BJ (cell line): Measurements from ENCODE around the gene ACLY. TPM values are rescaled to one million over a fixed set of nuclear protein-coding genes. Genes with fewer than 3 reads are reported as not detected.
A peak's percentile ranks its signal among the peaks of the same experiment; 100 is the strongest.

Experiments
- CTCF ChIA-PET: fragments of 350-600 bp; formaldehyde crosslinking; extraction: SDS; loops from one replicate; lab custom pipeline; 2021; ENCODE audit warnings: antibody characterized with exemption, inconsistent platforms; lab: Yijun Ruan, JAX
- POLR2A ChIA-PET: fragments of 300-600 bp; sonication (Branson Sonifier 250); formaldehyde crosslinking; extraction: SDS; loops from one replicate; lab custom pipeline; 2021; ENCODE audit warnings: antibody characterized with exemption; lab: Charles Lee
- DNase-seq: peaks from one replicate; pipeline ENCODE4 v3.0.0-alpha.2; 2011; ENCODE audit warnings: low read depth
- H3K27me3 ChIP-seq: 2 replicates; pipeline ENCODE4 v1.6.0; 2011; ENCODE audit warnings: low read length; ENCODE audit not compliant: control insufficient read depth, insufficient read depth
- H3K36me3 ChIP-seq: 2 replicates; pipeline ENCODE4 v1.5.1; 2011; ENCODE audit warnings: low read length; ENCODE audit not compliant: control insufficient read depth, insufficient read depth
- H3K4me3 ChIP-seq: 2 replicates; pipeline ENCODE4 v1.5.1; 2011; ENCODE audit warnings: low read depth, mild to moderate bottlenecking, control low read depth, low read length
- CTCF ChIP-seq: IDR thresholded peaks from 2 replicates; pipeline ENCODE4 v1.5.1; 2011; ENCODE audit warnings: low read depth, mild to moderate bottlenecking, control low read depth, inconsistent platforms, low read length, moderate library complexity; ENCODE audit not compliant: insufficient read depth
- polyA plus RNA-seq: library from polyadenylated mRNA; depleted of rRNA; stranded (reverse); fragments of >200 nt; gene quantifications from 2 replicates; pipeline ENCODE4 v1.2.3, GENCODE V29; 2011

Gene ACLY
- polyA plus RNA-seq, 1 experiment = 170 TPM

GRCh38 chr17:41930009-41930832 is 11.5 kb upstream of the ACLY start, which contains the start of gene ODAD4:
ODAD4 (plus strand) TSS chr17:41930617; CDS start chr17:41930724, 107 bp downstream.
- ChIA-PET POLR2A (interaction anchor here (0.6 to 1.4 kb wide), 3 partner anchors 9 to 36 kb away, joined by 3 read pairs; partner anchors contain the start of gene CNP), CTCF (interaction anchor here (0.5 to 1.7 kb wide), 9 partner anchors 9 to 541 kb away, joined by 3 to 5 read pairs (median 3); partner anchors contain the start of gene ACLY)
- DNase-seq = peak; percentile 93
- peak; percentile 49 for TF ChIP-seq CTCF
- no peaks in the 10 kb centered on the region for H3K27me3 ChIP-seq
- H3K36me3 ChIP-seq = no peaks in the 10 kb centered on the region
- H3K4me3 ChIP-seq = peak within 1 kb of the TSS; percentile 51

DNA sequence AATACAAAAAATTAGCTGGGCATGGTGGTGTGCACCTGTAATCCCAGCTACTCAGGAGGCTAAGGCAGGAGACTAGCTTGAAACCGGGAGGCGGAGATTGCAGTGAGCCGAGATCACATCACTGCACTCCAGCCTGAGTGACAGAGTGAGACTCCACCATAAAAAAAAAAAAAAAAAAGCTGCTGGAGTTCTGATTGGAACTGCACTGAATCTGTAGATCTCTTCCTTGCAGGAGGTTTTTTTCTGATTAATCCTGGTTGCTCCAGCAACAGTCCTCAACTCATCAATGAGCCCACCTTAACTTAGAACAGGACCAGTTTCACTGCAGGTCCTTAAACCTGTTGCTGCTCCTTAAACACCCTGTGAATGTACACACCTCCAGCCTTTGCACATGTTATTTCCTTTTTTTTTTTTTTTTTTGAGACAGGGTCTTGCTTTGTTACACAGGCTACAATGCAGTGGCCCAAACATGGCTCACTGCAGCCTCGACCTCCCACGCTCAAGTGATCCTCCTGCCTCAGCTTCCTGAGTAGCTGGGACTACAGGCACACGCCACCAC is 10.0 kb upstream of the ACLY start:
- ChIA-PET CTCF (interaction anchor here (1.4 to 1.7 kb wide), 2 partner anchors 10 to 36 kb away, joined by 3 to 5 read pairs; partner anchors contain the start of gene ACLY), POLR2A (no interaction called here)
- no peak for DNase-seq
- Histone ChIP-seq H3K4me3 (no peak overlapping the region), H3K27me3 (no peaks in the 10 kb centered on the region), H3K36me3 (no peaks in the 10 kb centered on the region)
- TF ChIP-seq CTCF = no peak

DNA sequence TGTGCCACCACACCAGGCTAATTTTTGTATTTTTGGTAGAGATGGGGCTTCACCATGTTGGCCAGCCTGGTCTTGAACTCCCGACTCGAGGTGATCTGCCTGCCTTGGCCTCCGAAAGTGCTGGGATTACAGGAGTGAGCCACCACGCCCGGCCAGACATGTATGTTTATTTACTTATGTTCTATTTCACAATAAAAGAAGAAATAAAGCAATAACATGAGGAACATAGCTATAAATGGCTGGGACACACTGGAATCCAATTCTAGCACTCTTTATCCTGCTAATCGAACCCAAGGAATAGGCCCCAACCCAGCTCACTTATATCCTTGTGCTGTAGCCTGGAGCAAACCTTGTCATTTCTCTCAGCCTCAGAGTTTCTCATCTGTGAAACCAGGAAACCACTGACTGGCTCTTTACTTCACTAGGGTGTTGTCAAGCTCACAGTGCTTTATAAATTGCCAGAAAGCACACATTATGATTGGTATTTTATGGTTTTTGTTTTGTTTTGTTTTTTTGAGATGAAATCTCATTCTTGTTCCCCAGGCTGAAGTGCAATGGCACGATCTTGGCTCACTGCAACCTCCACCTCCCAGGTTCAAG is 7.3 kb upstream of the ACLY start:
- ChIA-PET CTCF (interaction anchor here (0.6 to 1.1 kb wide), 2 partner anchors 16 to 37 kb away, joined by 3 to 4 read pairs; no protein-coding TSS in a partner anchor), POLR2A (no interaction called here)
- no peak for TF ChIP-seq CTCF
- no peak for DNase-seq
- no peaks in the 10 kb centered on the region for H3K36me3 ChIP-seq
- no peak overlapping the region for H3K4me3 ChIP-seq
- no peaks in the 10 kb centered on the region for H3K27me3 ChIP-seq

DNA sequence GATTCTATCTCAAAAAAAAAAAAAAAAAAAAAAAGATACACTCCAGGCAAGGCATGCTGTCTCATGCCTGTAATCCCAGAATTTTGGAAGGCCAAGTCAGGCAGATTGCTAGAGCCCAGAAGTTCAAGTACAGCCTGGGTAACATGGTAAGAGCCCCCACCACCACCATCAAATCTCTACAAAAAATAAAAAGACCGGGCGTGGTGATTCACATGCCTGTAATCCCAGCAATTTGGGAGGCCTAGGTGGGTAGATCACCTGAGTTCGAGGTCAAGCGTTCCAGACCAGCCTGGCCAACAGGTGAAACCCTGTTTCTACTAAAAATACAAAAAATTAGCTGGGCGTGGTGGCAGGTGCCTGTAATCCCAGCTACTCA is 1.8 kb upstream of the ACLY start:
- Histone ChIP-seq H3K36me3 (no peaks in the 10 kb centered on the region), H3K4me3 (no peak overlapping the region), H3K27me3 (no peaks in the 10 kb centered on the region)
- TF ChIP-seq CTCF = no peak
- ChIA-PET CTCF (no interaction called here), POLR2A (interaction anchor here (0.5 kb wide), 1 partner anchor 184 kb away, joined by 3 read pairs; no protein-coding TSS in a partner anchor)
- DNase-seq = no peak
